ENCODE data around the gene CXCR6.

DNA sequence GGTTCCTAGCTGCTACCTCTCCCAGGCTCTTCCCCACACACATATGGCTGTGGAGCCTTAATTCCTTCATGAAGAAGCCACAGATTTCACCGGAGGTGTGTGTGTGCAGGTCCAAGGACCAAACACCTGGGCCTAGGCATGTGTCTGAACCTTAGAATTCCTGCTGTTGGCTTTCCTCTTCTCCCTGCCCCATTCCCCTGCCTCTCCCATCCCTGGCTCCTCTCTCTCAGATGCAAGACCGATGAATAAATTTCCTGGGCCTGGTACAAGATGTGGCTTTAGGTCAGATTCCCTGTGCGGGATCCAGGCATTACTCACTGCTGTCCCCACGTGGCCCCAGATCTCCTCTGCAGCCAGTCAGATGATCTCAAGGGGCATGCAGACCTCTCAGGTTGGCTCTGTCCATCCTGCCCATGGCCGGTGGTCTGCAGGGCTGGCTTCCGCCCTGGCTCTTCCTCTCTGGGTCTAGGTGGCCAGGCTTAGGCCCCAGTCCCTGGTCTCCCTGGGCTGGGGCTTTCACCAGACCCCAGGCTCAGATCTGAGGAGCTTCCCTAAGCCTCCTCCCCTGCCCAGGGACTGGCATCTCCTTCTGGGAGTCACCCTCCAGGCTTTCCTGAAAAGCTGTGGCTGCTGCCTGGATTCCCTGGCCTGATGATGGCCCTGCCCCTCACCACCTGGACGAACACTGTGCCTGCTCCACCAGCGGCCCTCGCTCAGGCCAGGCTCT is 36.4 kb upstream of the CXCR6 start:
- TF ChIP-seq SP1 (IDR thresholded peaks at IDR 0.05; ENCODE audit: low read depth, low read length) = no peak
- no peak for TF ChIP-seq YY1 (IDR thresholded peaks at IDR 0.05; ENCODE audit: low read depth, low read length)
- TF ChIP-seq, protein P1, sequence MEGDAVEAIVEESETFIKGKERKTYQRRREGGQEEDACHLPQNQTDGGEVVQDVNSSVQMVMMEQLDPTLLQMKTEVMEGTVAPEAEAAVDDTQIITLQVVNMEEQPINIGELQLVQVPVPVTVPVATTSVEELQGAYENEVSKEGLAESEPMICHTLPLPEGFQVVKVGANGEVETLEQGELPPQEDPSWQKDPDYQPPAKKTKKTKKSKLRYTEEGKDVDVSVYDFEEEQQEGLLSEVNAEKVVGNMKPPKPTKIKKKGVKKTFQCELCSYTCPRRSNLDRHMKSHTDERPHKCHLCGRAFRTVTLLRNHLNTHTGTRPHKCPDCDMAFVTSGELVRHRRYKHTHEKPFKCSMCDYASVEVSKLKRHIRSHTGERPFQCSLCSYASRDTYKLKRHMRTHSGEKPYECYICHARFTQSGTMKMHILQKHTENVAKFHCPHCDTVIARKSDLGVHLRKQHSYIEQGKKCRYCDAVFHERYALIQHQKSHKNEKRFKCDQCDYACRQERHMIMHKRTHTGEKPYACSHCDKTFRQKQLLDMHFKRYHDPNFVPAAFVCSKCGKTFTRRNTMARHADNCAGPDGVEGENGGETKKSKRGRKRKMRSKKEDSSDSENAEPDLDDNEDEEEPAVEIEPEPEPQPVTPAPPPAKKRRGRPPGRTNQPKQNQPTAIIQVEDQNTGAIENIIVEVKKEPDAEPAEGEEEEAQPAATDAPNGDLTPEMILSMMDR (IDR thresholded peaks at IDR 0.05; ENCODE audit: control extremely low read depth in 1 of 3, insufficient read depth in 1 of 3, low read depth in 1 of 3, low read length in 3 of 3) = peak; percentile 63 to 79 (median 76)
- peak; percentile 67 to 73 for TF ChIP-seq RAD21 (IDR thresholded peaks at IDR 0.05 in 1 of 2, conservative IDR thresholded peaks at IDR 0.05 in 1 of 2; ENCODE audit: low read depth in 2 of 2, low read length in 2 of 2)
- TF ChIP-seq FOSL1 (IDR thresholded peaks at IDR 0.05; ENCODE audit: insufficient read depth, low read depth, low read length) = no peak
- TF ChIP-seq ZNF274 (IDR thresholded peaks at IDR 0.05; ENCODE audit: borderline replicate concordance, extremely low read depth, low read length) = no peak
- no peak for TF ChIP-seq CBX5 (IDR thresholded peaks at IDR 0.05; ENCODE audit: low read depth, low read length)
- TF ChIP-seq, protein P2, sequence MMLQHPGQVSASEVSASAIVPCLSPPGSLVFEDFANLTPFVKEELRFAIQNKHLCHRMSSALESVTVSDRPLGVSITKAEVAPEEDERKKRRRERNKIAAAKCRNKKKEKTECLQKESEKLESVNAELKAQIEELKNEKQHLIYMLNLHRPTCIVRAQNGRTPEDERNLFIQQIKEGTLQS (IDR thresholded peaks at IDR 0.05; ENCODE audit: insufficient read depth, low read depth, low read length) = no peak
- TF ChIP-seq JUN (IDR thresholded peaks at IDR 0.05; ENCODE audit: low read depth, low read length) = no peak
- TF ChIP-seq SIN3A (conservative IDR thresholded peaks at IDR 0.05 in 1 of 2, IDR thresholded peaks at IDR 0.05 in 1 of 2; ENCODE audit: low read depth in 1 of 2, low read length in 2 of 2) = no peak
